ENCODE data around the gene HEBP1.

DNA sequence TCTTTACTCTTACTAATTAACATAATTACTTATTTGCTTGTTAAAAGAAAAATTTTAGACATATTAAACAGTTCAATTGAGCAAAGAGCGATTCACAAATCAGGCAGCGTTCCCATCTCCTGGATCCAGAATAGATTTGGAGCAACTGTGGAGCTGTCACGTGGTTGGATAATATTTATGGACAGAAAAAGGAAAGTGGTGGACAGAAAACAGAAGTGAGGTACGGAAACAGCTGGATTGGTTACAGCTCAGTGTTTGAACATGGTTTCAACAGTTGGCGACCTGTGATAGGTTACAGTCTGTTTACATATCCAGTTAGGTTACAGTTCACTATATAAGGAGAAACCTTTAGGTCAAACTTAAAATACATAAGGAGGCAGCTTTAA is 24.5 kb upstream of the HEBP1 start:
- TF ChIP-seq POLR2A (IDR thresholded peaks at IDR 0.05; ENCODE audit: low read length): no peak
- TF ChIP-seq GATA1 (IDR thresholded peaks at IDR 0.05; ENCODE audit: low read depth, low read length): no peak

Measured in erythroblast (primary cell).